Parathyroid adenoma (tissue), 2 donors: Measurements from ENCODE around the gene CNTNAP2.

ENCODE experiments used
- H2AFZ ChIP-seq: fragments of 300-600 bp; sonication (generic); one replicate; pipeline ENCODE4 v1.7.0; 2017; ENCODE audit warnings: antibody characterized with exemption, mild to moderate bottlenecking
- H3K27ac ChIP-seq: fragments of 300-600 bp; sonication (generic); one replicate; pipeline ENCODE4 v1.7.0; 2017
- H3K27me3 ChIP-seq: fragments of 300-600 bp; sonication (generic); one replicate; pipeline ENCODE4 v1.7.0; 2017; ENCODE audit warnings: low read length; ENCODE audit not compliant: control insufficient read depth, insufficient read depth
- H3K36me3 ChIP-seq: fragments of 300-600 bp; sonication (generic); one replicate; pipeline ENCODE4 v1.7.0; 2017; ENCODE audit warnings: low read length; ENCODE audit not compliant: control insufficient read depth, insufficient read depth
- H3K4me1 ChIP-seq: fragments of 300-600 bp; sonication (generic); one replicate; pipeline ENCODE4 v1.7.0; 2017; ENCODE audit warnings: control low read depth
- H3K4me2 ChIP-seq: fragments of 300-600 bp; sonication (generic); one replicate; pipeline ENCODE4 v1.7.0; 2017; ENCODE audit warnings: low read length
- H3K4me3 ChIP-seq: fragments of 300-600 bp; sonication (generic); one replicate; pipeline ENCODE4 v1.7.0; 2017; ENCODE audit warnings: low read depth, low read length
- H3K79me2 ChIP-seq: fragments of 300-600 bp; sonication (generic); one replicate; pipeline ENCODE4 v1.7.0; 2017; ENCODE audit warnings: control low read depth
- H3K9ac ChIP-seq: fragments of 300-600 bp; sonication (generic); one replicate; pipeline ENCODE4 v1.7.0; 2017; ENCODE audit warnings: mild to moderate bottlenecking
- H3K9me3 ChIP-seq: fragments of 300-600 bp; sonication (generic); one replicate; pipeline ENCODE4 v1.7.0; 2017; ENCODE audit warnings: low read length; ENCODE audit not compliant: control insufficient read depth
- CTCF ChIP-seq: fragments of 300-600 bp; sonication (generic); IDR thresholded peaks from one replicate; pipeline ENCODE4 v1.7.0; 2017; ENCODE audit warnings: antibody characterized with exemption, mild to moderate bottlenecking
- donor health status: primary hyperparathyroidism.

Gene CNTNAP2

GRCh38 chr7:148287538-148287937, 2170.9 kb downstream of the CNTNAP2 start:
- Histone ChIP-seq H3K4me3 (no peak overlapping the region), H2AFZ (no peak overlapping the region), H3K27ac (no peak overlapping the region), H3K4me2 (no peak overlapping the region), H3K9ac (no peak overlapping the region), H3K36me3 (no peaks in the 10 kb centered on the region), H3K4me1 (no peaks in the 10 kb centered on the region), H3K79me2 (no peaks in the 10 kb centered on the region), H3K9me3 (no peaks in the 10 kb centered on the region), H3K27me3 (no peaks in the 10 kb centered on the region)
- TF ChIP-seq CTCF, result no peak

GRCh38 chr7:148288592-148289151, 2172.1 kb downstream of the CNTNAP2 start:
- Histone ChIP-seq H3K79me2 (no peaks in the 10 kb centered on the region), H3K27ac (no peak overlapping the region), H3K27me3 (no peaks in the 10 kb centered on the region), H3K9ac (no peak overlapping the region), H3K9me3 (no peaks in the 10 kb centered on the region), H3K4me1 (no peaks in the 10 kb centered on the region), H3K4me3 (no peak overlapping the region), H3K4me2 (no peak overlapping the region), H2AFZ (no peak overlapping the region), H3K36me3 (no peaks in the 10 kb centered on the region)
- TF ChIP-seq CTCF, result no peak

- no peaks in the 10 kb centered on the region for H3K4me1 ChIP-seq
- no peak overlapping the region for H2AFZ ChIP-seq
- H3K4me2 ChIP-seq, result no peak overlapping the region
- H3K36me3 ChIP-seq, result no peaks in the 10 kb centered on the region
- no peak overlapping the region for H3K27ac ChIP-seq
- TF ChIP-seq CTCF, result no peak
- no peaks in the 10 kb centered on the region for H3K79me2 ChIP-seq
- H3K9ac ChIP-seq, result no peak overlapping the region
- no peaks in the 10 kb centered on the region for H3K27me3 ChIP-seq
- no peaks in the 10 kb centered on the region for H3K9me3 ChIP-seq
- no peak overlapping the region for H3K4me3 ChIP-seq
Observed at GRCh38 chr7:148289630-148290029, 2173.0 kb downstream of the CNTNAP2 start.

- H3K9me3 ChIP-seq, result no peaks in the 10 kb centered on the region
- no peak overlapping the region for H3K9ac ChIP-seq
- no peaks in the 10 kb centered on the region for H3K4me1 ChIP-seq
- no peaks in the 10 kb centered on the region for H3K36me3 ChIP-seq
- H3K4me2 ChIP-seq, result no peak overlapping the region
- H3K4me3 ChIP-seq, result no peak overlapping the region
- H3K79me2 ChIP-seq, result no peaks in the 10 kb centered on the region
- no peak for TF ChIP-seq CTCF
- H2AFZ ChIP-seq, result no peak overlapping the region
- H3K27me3 ChIP-seq, result no peaks in the 10 kb centered on the region
- no peak overlapping the region for H3K27ac ChIP-seq
Observed at GRCh38 chr7:148290538-148290937, 2173.9 kb downstream of the CNTNAP2 start.

GRCh38 chr7:148291799-148292198, 2175.2 kb downstream of the CNTNAP2 start:
- no peak overlapping the region for H2AFZ ChIP-seq
- H3K4me1 ChIP-seq, result no peaks in the 10 kb centered on the region
- no peak overlapping the region for H3K4me2 ChIP-seq
- no peaks in the 10 kb centered on the region for H3K36me3 ChIP-seq
- no peak overlapping the region for H3K4me3 ChIP-seq
- TF ChIP-seq CTCF, result no peak
- no peak overlapping the region for H3K9ac ChIP-seq
- H3K27ac ChIP-seq, result no peak overlapping the region
- H3K9me3 ChIP-seq, result no peaks in the 10 kb centered on the region
- H3K79me2 ChIP-seq, result no peaks in the 10 kb centered on the region
- no peaks in the 10 kb centered on the region for H3K27me3 ChIP-seq
